NB4 (cell line): ENCODE measurements around the gene AP5S1.

Source experiments
- MYC ChIP-seq: IDR thresholded peaks from 2 replicates; pipeline ENCODE4 v1.6.1; 2011; ENCODE audit warnings: low read depth, low read length
- TF ChIP-seq, protein P1 (sequence below): IDR thresholded peaks from one replicate; pipeline ENCODE4 v1.5.1; 2012; ENCODE audit warnings: low read depth, low read length
- TF ChIP-seq, protein P2 (sequence below): IDR thresholded peaks from 2 replicates; pipeline ENCODE4 v1.6.1; 2011; ENCODE audit warnings: low read depth, low read length

DNA sequence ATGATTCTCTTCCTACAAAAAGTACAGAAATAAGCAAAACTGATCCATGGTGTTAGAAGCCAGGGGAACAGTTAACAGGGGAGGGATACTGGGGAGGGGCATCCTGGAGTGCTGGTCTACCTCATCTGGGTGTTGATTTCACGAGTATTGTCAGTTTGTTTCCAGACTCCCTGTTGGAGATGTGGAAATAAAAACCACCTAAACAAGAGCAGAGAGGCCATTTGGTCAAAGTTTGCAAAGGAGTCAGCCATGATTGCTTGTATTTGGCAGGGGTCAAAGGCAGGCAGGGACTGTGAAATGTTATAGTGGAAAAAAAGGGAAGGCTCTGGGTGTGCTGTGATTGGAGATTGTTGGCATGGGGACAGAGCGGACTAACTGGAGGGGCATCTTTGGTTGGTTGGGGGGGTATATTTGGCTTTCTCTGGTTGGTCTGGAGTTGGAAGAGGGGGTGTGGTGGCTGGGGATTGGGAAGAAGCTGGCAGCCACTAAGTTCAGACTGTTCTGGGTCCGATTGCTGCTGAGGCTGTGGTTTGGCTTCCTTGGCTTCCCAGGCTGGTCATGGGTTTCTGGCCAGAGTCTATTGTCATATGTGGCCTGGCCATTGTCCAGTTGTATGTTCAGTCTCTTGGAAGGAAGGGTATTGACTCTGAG lies 54.0 kb downstream of the AP5S1 start:
- TF ChIP-seq, protein P1, sequence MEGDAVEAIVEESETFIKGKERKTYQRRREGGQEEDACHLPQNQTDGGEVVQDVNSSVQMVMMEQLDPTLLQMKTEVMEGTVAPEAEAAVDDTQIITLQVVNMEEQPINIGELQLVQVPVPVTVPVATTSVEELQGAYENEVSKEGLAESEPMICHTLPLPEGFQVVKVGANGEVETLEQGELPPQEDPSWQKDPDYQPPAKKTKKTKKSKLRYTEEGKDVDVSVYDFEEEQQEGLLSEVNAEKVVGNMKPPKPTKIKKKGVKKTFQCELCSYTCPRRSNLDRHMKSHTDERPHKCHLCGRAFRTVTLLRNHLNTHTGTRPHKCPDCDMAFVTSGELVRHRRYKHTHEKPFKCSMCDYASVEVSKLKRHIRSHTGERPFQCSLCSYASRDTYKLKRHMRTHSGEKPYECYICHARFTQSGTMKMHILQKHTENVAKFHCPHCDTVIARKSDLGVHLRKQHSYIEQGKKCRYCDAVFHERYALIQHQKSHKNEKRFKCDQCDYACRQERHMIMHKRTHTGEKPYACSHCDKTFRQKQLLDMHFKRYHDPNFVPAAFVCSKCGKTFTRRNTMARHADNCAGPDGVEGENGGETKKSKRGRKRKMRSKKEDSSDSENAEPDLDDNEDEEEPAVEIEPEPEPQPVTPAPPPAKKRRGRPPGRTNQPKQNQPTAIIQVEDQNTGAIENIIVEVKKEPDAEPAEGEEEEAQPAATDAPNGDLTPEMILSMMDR: no peak
- TF ChIP-seq, protein P2, sequence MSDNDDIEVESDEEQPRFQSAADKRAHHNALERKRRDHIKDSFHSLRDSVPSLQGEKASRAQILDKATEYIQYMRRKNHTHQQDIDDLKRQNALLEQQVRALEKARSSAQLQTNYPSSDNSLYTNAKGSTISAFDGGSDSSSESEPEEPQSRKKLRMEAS: no peak
- no peak for TF ChIP-seq MYC
